WERI-Rb-1 (cell line): Measurements from ENCODE around the gene TAS1R3.

Experiments used
- DNase-seq: peaks from one replicate; pipeline ENCODE4 v3.0.0-alpha.2; 2020
- H3K27ac ChIP-seq: fragments of 250-450 bp; sonication (Bioruptor Pico); 2 replicates; pipeline ENCODE4 v1.5.1; 2020; ENCODE audit warnings: mild to moderate bottlenecking, moderate library complexity
- H3K27me3 ChIP-seq: fragments of 250-450 bp; sonication (Bioruptor Pico); 2 replicates; pipeline ENCODE4 v1.5.1; 2021; ENCODE audit warnings: mild to moderate bottlenecking, low read depth, moderate library complexity; ENCODE audit not compliant: insufficient read depth, severe bottlenecking
- H3K36me3 ChIP-seq: fragments of 250-450 bp; sonication (Bioruptor Pico); 2 replicates; pipeline ENCODE4 v1.5.1; 2020; ENCODE audit warnings: mild to moderate bottlenecking, moderate library complexity
- H3K4me3 ChIP-seq: 2 replicates; pipeline ENCODE4 v1.5.1; 2011; ENCODE audit warnings: low read depth, mild to moderate bottlenecking, control low read depth, low read length
- H3K9me3 ChIP-seq: fragments of 250-450 bp; sonication (Bioruptor Pico); 2 replicates; pipeline ENCODE4 v1.5.1; 2021; ENCODE audit warnings: mild to moderate bottlenecking, moderate library complexity; ENCODE audit not compliant: severe bottlenecking
- TF ChIP-seq, protein P1 (sequence below): IDR thresholded peaks from 2 replicates; pipeline ENCODE4 v1.5.1; 2011; ENCODE audit warnings: low read depth, mild to moderate bottlenecking, control low read depth, inconsistent platforms, low read length

TAS1R3 gene

DNA sequence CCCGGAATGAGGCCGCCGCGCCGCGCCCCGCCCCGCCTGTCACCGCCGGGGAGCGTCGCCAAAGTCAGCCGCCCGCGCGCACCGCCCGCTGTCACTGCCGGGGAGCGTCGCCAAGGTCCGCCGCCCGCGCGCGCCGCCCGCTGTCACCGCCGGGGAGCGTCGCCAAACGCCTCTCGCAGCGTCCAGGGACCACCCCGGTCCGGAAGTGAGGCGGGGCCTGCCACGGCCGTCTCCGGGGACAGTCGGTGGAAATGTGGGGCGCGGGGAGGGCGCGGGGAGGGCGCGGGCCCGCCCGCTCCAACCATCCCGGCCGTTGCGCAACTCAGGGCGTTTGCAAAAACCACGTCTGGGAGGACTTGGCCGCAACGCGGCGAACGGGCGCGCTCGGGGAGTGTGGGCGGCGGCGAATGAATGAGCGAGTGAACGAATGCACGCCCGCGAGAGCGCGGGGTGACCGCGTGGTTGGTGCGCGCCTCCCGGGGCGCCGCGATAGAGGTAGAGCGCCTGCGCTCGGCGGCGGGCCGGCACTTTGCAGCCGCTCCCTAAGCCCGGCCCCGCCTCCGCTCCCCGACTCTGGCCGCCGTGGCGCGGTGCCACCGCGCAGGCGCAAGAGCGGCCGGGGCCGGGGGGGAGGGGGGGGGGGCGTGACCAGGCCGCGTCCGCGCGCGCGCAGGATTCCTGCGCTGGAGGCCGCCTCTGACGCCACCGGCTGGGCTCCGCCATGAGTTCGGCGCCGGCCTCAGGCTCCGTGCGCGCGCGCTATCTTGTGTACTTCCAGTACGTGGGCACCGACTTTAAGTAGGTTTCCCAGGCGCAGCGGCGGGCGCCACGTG lies 22.9 kb upstream of the TAS1R3 start, which contains the start of the genes ACAP3 and PUSL1:
ACAP3 (minus strand) TSS at position 8 of the 833 bp plus-strand sequence. CDS start 115 bp downstream, outside the sequence.
PUSL1 (plus strand) TSS at position 675 of the 833 bp plus-strand sequence; CDS start at position 722, 47 bp downstream.
- no peaks in the 10 kb centered on the region for H3K27me3 ChIP-seq
- peaks cover 51% of the 10 kb centered on the region for H3K36me3 ChIP-seq
- peak within 1 kb of the TSS; percentile 99 for H3K27ac ChIP-seq
- H3K9me3 ChIP-seq = no peaks in the 10 kb centered on the region
- peak within 1 kb of the TSS; percentile 97 for H3K4me3 ChIP-seq
- DNase-seq = peak; percentile 88
- TF ChIP-seq, protein P1, sequence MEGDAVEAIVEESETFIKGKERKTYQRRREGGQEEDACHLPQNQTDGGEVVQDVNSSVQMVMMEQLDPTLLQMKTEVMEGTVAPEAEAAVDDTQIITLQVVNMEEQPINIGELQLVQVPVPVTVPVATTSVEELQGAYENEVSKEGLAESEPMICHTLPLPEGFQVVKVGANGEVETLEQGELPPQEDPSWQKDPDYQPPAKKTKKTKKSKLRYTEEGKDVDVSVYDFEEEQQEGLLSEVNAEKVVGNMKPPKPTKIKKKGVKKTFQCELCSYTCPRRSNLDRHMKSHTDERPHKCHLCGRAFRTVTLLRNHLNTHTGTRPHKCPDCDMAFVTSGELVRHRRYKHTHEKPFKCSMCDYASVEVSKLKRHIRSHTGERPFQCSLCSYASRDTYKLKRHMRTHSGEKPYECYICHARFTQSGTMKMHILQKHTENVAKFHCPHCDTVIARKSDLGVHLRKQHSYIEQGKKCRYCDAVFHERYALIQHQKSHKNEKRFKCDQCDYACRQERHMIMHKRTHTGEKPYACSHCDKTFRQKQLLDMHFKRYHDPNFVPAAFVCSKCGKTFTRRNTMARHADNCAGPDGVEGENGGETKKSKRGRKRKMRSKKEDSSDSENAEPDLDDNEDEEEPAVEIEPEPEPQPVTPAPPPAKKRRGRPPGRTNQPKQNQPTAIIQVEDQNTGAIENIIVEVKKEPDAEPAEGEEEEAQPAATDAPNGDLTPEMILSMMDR = no peak

DNA sequence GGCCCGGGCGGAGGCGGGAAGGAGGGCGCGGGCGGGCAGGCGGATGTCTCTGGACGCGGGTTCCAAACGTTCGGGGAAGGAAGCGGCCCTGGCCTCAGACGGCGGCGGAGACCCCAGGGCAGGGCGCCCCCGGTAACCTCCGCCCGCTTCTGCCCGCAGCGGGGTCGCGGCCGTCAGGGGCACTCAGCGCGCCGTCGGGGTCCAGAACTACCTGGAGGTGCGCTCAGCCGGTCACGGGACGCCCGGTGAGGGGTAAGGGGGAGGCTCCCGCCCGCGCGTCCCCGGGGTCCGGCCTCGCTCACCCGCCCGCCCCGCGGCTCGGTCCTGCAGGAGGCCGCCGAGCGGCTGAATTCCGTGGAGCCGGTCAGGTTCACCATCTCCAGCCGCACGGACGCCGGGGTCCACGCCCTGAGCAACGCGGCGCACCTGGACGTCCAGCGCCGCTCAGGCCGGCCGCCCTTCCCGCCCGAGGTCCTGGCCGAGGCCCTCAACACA lies 22.3 kb upstream of the TAS1R3 start:
- H3K4me3 ChIP-seq = peak overlapping the region; percentile 83
- H3K9me3 ChIP-seq = no peaks in the 10 kb centered on the region
- H3K27ac ChIP-seq = peak overlapping the region; percentile 99
- H3K27me3 ChIP-seq = no peaks in the 10 kb centered on the region
- DNase-seq = no peak
- TF ChIP-seq, protein P1 = no peak
- peaks cover 57% of the 10 kb centered on the region for H3K36me3 ChIP-seq

DNA sequence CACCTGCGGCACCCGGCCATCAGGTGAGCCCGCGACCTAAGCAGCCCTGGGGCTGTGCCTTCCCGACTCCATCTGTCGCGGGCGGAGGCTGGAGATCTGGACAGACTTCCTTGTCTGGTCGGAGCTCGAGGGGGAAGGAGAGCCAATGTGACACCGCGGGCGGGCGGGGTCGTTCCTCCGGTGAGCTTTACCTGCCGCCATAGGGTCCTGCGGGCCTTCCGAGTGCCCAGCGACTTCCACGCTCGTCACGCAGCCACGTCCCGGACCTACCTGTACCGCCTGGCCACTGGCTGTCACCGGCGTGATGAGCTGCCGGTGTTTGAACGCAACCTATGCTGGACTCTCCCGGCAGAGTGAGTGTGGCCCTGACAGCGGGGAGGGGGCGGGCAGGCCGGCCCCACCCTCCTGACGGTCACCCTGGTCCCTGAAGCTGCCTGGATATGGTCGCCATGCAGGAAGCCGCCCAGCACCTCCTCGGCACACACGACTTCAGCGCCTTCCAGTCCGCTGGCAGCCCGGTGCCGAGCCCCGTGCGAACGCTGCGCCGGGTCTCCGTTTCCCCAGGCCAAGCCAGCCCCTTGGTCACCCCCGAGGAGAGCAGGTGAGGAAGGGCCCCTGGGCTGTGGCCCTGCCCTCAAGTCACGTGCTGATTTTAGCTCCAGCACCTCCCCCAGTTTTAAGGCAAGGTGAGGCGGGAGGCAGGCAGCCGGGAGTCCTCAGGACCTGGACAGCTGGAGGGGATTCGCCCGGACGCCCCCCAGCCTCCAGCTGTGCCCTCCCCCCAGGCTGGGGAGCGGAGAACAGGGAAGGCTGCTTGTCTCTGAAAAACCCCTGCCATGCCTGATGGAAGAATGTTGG lies 21.6 kb upstream of the TAS1R3 start:
- Histone ChIP-seq H3K27ac (peak overlapping the region; percentile 99), H3K4me3 (peak overlapping the region; percentile 83), H3K36me3 (peaks cover 64% of the 10 kb centered on the region), H3K9me3 (no peaks in the 10 kb centered on the region), H3K27me3 (no peaks in the 10 kb centered on the region)
- DNase-seq = peak; percentile 47
- TF ChIP-seq, protein P1 = no peak

DNA sequence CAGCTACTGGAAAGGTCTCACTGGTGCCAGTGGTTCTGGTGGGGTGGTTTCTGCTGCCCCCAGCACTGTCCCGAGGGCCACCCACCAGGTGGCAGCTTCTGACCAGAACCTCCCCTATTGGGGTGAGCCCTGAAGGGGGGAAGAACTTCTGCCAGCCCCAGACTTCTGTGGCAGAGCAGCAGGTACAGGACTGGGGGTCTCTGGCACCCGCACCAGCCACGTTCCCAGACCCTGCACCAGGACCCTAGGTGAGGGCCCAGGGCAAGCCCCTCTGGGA lies 21.0 kb upstream of the TAS1R3 start:
- H3K27me3 ChIP-seq = no peaks in the 10 kb centered on the region
- TF ChIP-seq, protein P1 = no peak
- H3K9me3 ChIP-seq = no peaks in the 10 kb centered on the region
- peak overlapping the region; percentile 83; the same call in 1 of the 2 replicates for H3K4me3 ChIP-seq
- H3K27ac ChIP-seq = peak overlapping the region; percentile 99
- H3K36me3 ChIP-seq = peaks cover 70% of the 10 kb centered on the region
- no peak for DNase-seq

DNA sequence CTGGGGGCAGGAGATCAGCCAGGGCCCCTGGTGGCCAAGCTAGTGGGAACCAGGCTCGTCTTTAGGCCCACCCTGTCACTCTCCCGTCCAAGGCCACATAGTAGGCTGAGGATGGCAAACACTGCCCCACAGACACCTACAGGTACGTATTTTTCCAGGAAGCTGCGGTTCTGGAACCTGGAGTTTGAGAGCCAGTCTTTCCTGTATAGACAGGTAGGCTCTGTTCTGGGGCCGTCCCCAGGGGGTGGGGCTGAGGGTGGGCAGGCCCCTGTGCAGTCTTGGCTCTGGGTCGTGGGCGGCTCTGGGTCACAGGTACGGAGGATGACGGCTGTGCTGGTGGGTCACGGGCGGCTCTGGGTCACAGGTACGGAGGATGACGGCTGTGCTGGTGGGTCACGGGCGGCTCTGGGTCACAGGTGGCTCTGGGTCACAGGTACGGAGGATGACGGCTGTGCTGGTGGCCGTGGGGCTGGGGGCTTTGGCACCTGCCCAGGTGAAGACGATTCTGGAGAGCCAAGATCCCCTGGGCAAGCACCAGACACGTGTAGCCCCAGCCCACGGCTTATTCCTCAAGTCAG lies 20.5 kb upstream of the TAS1R3 start:
- Histone ChIP-seq H3K36me3 (peaks cover 74% of the 10 kb centered on the region), H3K9me3 (no peaks in the 10 kb centered on the region), H3K27ac (peak overlapping the region; percentile 99), H3K4me3 (no peak overlapping the region), H3K27me3 (no peaks in the 10 kb centered on the region)
- TF ChIP-seq, protein P1 = no peak
- DNase-seq = no peak
